Parathyroid adenoma (tissue), 2 donors: ENCODE results near the gene NLK.

Experiments
- H2AFZ ChIP-seq: fragments of 300-600 bp; sonication (generic); one replicate; pipeline ENCODE4 v1.7.0; 2017; ENCODE audit warnings: antibody characterized with exemption, mild to moderate bottlenecking
- H3K27ac ChIP-seq: fragments of 300-600 bp; sonication (generic); one replicate; pipeline ENCODE4 v1.7.0; 2017
- H3K27me3 ChIP-seq: fragments of 300-600 bp; sonication (generic); one replicate; pipeline ENCODE4 v1.7.0; 2017; ENCODE audit warnings: low read length; ENCODE audit not compliant: control insufficient read depth, insufficient read depth
- H3K36me3 ChIP-seq: fragments of 300-600 bp; sonication (generic); one replicate; pipeline ENCODE4 v1.7.0; 2017; ENCODE audit warnings: low read length; ENCODE audit not compliant: control insufficient read depth, insufficient read depth
- H3K4me1 ChIP-seq: fragments of 300-600 bp; sonication (generic); one replicate; pipeline ENCODE4 v1.7.0; 2017; ENCODE audit warnings: control low read depth
- H3K4me2 ChIP-seq: fragments of 300-600 bp; sonication (generic); one replicate; pipeline ENCODE4 v1.7.0; 2017; ENCODE audit warnings: low read length
- H3K4me3 ChIP-seq: fragments of 300-600 bp; sonication (generic); one replicate; pipeline ENCODE4 v1.7.0; 2017; ENCODE audit warnings: low read depth, low read length
- H3K79me2 ChIP-seq: fragments of 300-600 bp; sonication (generic); one replicate; pipeline ENCODE4 v1.7.0; 2017; ENCODE audit warnings: control low read depth
- H3K9ac ChIP-seq: fragments of 300-600 bp; sonication (generic); one replicate; pipeline ENCODE4 v1.7.0; 2017; ENCODE audit warnings: mild to moderate bottlenecking
- H3K9me3 ChIP-seq: fragments of 300-600 bp; sonication (generic); one replicate; pipeline ENCODE4 v1.7.0; 2017; ENCODE audit warnings: low read length; ENCODE audit not compliant: control insufficient read depth
- CTCF ChIP-seq: fragments of 300-600 bp; sonication (generic); IDR thresholded peaks from one replicate; pipeline ENCODE4 v1.7.0; 2017; ENCODE audit warnings: antibody characterized with exemption, mild to moderate bottlenecking
- donor health status: primary hyperparathyroidism.

The NLK gene

GRCh38 chr17:28142305-28142704, 99.8 kb downstream of the NLK start:
- H3K9ac ChIP-seq: no peak overlapping the region
- H3K27ac ChIP-seq: peak overlapping the region; percentile 0
- peaks cover 6% of the 10 kb centered on the region for H3K4me1 ChIP-seq
- no peak overlapping the region for H3K4me3 ChIP-seq
- H3K36me3 ChIP-seq: no peaks in the 10 kb centered on the region
- no peaks in the 10 kb centered on the region for H3K9me3 ChIP-seq
- no peak for TF ChIP-seq CTCF
- no peak overlapping the region for H3K4me2 ChIP-seq
- H3K27me3 ChIP-seq: no peaks in the 10 kb centered on the region
- H2AFZ ChIP-seq: no peak overlapping the region
- H3K79me2 ChIP-seq: no peaks in the 10 kb centered on the region

- no peak for TF ChIP-seq CTCF
- Histone ChIP-seq H3K27ac (no peak overlapping the region), H3K4me3 (no peak overlapping the region), H3K27me3 (no peaks in the 10 kb centered on the region), H3K79me2 (no peaks in the 10 kb centered on the region), H3K9ac (no peak overlapping the region), H3K4me2 (no peak overlapping the region), H3K9me3 (no peaks in the 10 kb centered on the region), H2AFZ (no peak overlapping the region), H3K36me3 (no peaks in the 10 kb centered on the region), H3K4me1 (peaks cover 6% of the 10 kb centered on the region)
Measured at GRCh38 chr17:28144019-28144418, 101.5 kb downstream of the NLK start.

- no peak overlapping the region for H3K27ac ChIP-seq
- no peak overlapping the region for H2AFZ ChIP-seq
- H3K4me1 ChIP-seq: peaks cover 6% of the 10 kb centered on the region
- no peaks in the 10 kb centered on the region for H3K9me3 ChIP-seq
- H3K4me2 ChIP-seq: no peak overlapping the region
- no peaks in the 10 kb centered on the region for H3K36me3 ChIP-seq
- TF ChIP-seq CTCF: no peak
- H3K79me2 ChIP-seq: no peaks in the 10 kb centered on the region
- no peaks in the 10 kb centered on the region for H3K27me3 ChIP-seq
- no peak overlapping the region for H3K9ac ChIP-seq
- H3K4me3 ChIP-seq: no peak overlapping the region
Measured at GRCh38 chr17:28145348-28145747, 102.9 kb downstream of the NLK start.

DNA sequence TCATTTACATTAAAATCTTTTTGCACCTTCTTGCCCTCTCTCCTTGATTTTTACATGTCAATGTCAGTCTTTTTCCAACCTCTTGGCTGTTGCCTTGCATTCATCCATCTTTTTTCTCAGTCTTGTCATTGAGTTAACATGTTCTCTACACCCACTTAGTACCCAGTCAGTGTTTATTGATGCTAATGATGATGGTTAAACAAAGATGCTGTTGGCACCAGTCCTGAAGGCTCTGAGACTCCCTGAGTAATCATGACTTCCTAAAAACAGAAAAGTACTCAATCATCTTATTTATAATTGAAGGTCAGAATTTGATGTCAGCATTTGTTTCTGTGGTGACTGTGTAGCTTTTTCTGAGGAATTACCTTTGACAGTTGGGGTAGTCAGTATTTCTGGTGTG, 104.5 kb downstream of the NLK start:
- Histone ChIP-seq H3K27ac (no peak overlapping the region), H3K4me1 (no peaks in the 10 kb centered on the region), H3K9ac (no peak overlapping the region), H3K9me3 (no peaks in the 10 kb centered on the region), H3K27me3 (no peaks in the 10 kb centered on the region), H3K4me2 (no peak overlapping the region), H2AFZ (no peak overlapping the region), H3K79me2 (no peaks in the 10 kb centered on the region), H3K36me3 (no peaks in the 10 kb centered on the region), H3K4me3 (no peak overlapping the region)
- no peak for TF ChIP-seq CTCF

DNA sequence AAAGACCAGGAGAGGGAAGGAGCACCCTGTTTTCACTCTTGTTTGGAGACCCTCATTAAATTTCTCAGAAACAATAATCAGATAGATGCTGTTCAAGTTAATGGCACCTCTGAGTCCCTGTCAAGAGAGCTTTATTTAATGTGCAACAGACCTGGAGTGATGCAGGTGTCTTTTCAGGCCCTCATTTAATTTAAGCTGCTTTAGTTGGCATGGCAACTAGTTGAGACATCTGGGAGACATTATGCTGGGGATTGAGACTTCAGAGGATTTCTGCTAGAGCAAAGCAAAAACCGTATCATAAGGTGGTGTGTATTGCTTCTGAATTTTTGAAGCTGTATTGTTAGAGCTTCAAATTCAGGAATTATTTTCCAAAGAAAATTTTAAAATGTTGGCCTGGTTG, 108.5 kb downstream of the NLK start:
- Histone ChIP-seq H3K27ac (no peak overlapping the region), H3K79me2 (no peaks in the 10 kb centered on the region), H3K9ac (no peak overlapping the region), H3K4me1 (no peaks in the 10 kb centered on the region), H3K4me3 (no peak overlapping the region), H2AFZ (no peak overlapping the region), H3K27me3 (no peaks in the 10 kb centered on the region), H3K9me3 (no peaks in the 10 kb centered on the region), H3K36me3 (no peaks in the 10 kb centered on the region), H3K4me2 (no peak overlapping the region)
- TF ChIP-seq CTCF: no peak
